ENCODE data around the gene POLR2F.

Gene POLR2F

GRCh38 chr22:38007330-38007902 is 53.9 kb downstream of the POLR2F start:
- no peak for DNase-seq

GRCh38 chr22:38009000-38009806 is 55.7 kb downstream of the POLR2F start:
- no peak for DNase-seq

- DNase-seq: no peak
Observed at GRCh38 chr22:38012604-38013072, 59.1 kb downstream of the POLR2F start.

GRCh38 chr22:38014083-38014482 is 60.6 kb downstream of the POLR2F start:
- no peak for DNase-seq

GRCh38 chr22:38016182-38017151 is 63.0 kb downstream of the POLR2F start:
- peak; percentile 36 for DNase-seq

- DNase-seq: peak; percentile 84
Observed at GRCh38 chr22:38017272-38017920, 63.9 kb downstream of the POLR2F start.

GRCh38 chr22:38017939-38018885 is 64.7 kb downstream of the POLR2F start:
- DNase-seq: no peak

Measured in hematopoietic multipotent progenitor cell treated with erythropoietin and hydrocortisone succinate and interleukin-3 and kit ligand, for 8 days (in vitro differentiated cells).